Sigmoid colon (tissue), 4 donors: ENCODE measurements around the gene SCG2.

ENCODE experiments used
- CTCF ChIP-seq, 4 experiments: fragments of 450-650 bp in 3 of 4; fragments of 200-600 bp in 1 of 4; IDR thresholded peaks; one replicate each; pipeline ENCODE4 v1.5.1; 2016 to 2019; ENCODE audit warnings: antibody characterized with exemption in 4 of 4, mild to moderate bottlenecking in 3 of 4, moderate library complexity in 2 of 4
- EP300 ChIP-seq, 4 donors: sonication (generic); formaldehyde crosslinking; IDR thresholded peaks; one replicate each; pipeline ENCODE4 v1.6.1; 2017; ENCODE audit warnings: antibody characterized with exemption in 4 of 4
- POLR2A ChIP-seq, 2 donors: fragments of 450-650 bp; IDR thresholded peaks; one replicate each; pipeline ENCODE4 v1.6.1; 2016; ENCODE audit warnings: antibody characterized with exemption in 2 of 2, mild to moderate bottlenecking in 2 of 2, moderate library complexity in 2 of 2
- POLR2AphosphoS5 ChIP-seq, 4 donors: sonication (generic); formaldehyde crosslinking; IDR thresholded peaks; one replicate each; pipeline ENCODE4 v1.6.1; 2017; ENCODE audit warnings: antibody characterized with exemption in 4 of 4

GRCh38 chr2:223602972-223603371, 811 bp upstream of the SCG2 start:
- no peak for TF ChIP-seq CTCF (IDR thresholded peaks at IDR 0.05)
- no peak for TF ChIP-seq POLR2AphosphoS5 (IDR thresholded peaks at IDR 0.05)
- no peak for TF ChIP-seq EP300 (IDR thresholded peaks at IDR 0.05)
- TF ChIP-seq POLR2A (IDR thresholded peaks at IDR 0.05): no peak
